Upper lobe of left lung (tissue), 6 donors: ENCODE measurements around the gene CYP26B1. TPM values are rescaled to one million over a fixed set of nuclear protein-coding genes. Genes with fewer than 3 reads are reported as not detected.

ENCODE experiments used
- ATAC-seq, 2 donors: fragments of 200-7000 bp; cut with Tn5 transposase; one replicate each; pipeline ENCODE4 v1.9.1; 2022; ENCODE audit warnings: mild to moderate bottlenecking in 2 of 2, moderate library complexity in 2 of 2; ENCODE audit not compliant: low FRiP score in 2 of 2
- DNase-seq, 2 donors: peaks; one replicate each; pipeline ENCODE4 v3.0.0-alpha.2; 2019 to 2020
- H3K27ac ChIP-seq, 4 donors: fragments of 200-600 bp; sonication (generic); one replicate each; pipeline ENCODE4 v1.5.1; 2016 to 2019
- H3K27me3 ChIP-seq, 4 donors: fragments of 200-600 bp; sonication (generic); one replicate each; pipeline ENCODE4 v1.5.1; 2017 to 2019
- H3K36me3 ChIP-seq, 4 donors: fragments of 200-600 bp; sonication (generic); one replicate each; pipeline ENCODE4 v1.5.1; 2016 to 2019
- H3K4me1 ChIP-seq, 4 donors: fragments of 200-600 bp; sonication (generic); one replicate each; pipeline ENCODE4 v1.5.1; 2018 to 2019
- H3K4me3 ChIP-seq, 4 donors: fragments of 200-600 bp; sonication (generic); one replicate each; pipeline ENCODE4 v1.5.1; 2017 to 2019; ENCODE audit warnings: mild to moderate bottlenecking in 2 of 4, moderate library complexity in 1 of 4
- H3K9me3 ChIP-seq, 4 donors: fragments of 200-600 bp; sonication (generic); one replicate each; pipeline ENCODE4 v1.5.1; 2018 to 2019
- CTCF ChIP-seq, 6 experiments: fragments of 450-650 bp in 4 of 6; fragments of 200-600 bp in 2 of 6; sonication (generic) in 2 of 6; IDR thresholded peaks; one replicate each; pipeline ENCODE4 v1.5.1; 2016 to 2019; ENCODE audit warnings: antibody characterized with exemption in 6 of 6
- EP300 ChIP-seq, 4 donors: sonication (generic); formaldehyde crosslinking; IDR thresholded peaks; one replicate each; pipeline ENCODE4 v1.5.1; 2017; ENCODE audit warnings: antibody characterized with exemption in 4 of 4, control low read depth in 2 of 4
- POLR2A ChIP-seq, 4 donors: fragments of 450-650 bp; IDR thresholded peaks; one replicate each; pipeline ENCODE4 v1.5.1; 2016 to 2017; ENCODE audit warnings: antibody characterized with exemption in 4 of 4, mild to moderate bottlenecking in 2 of 4
- POLR2AphosphoS5 ChIP-seq, 2 donors: sonication (generic); formaldehyde crosslinking; IDR thresholded peaks; one replicate each; pipeline ENCODE4 v1.5.1; 2017; ENCODE audit warnings: antibody characterized with exemption in 2 of 2
- WGBS, 2 donors: methylation state at CpG; one replicate each; pipeline ENCODE4 v1.1.5; 2017 to 2018; 5-methylcytosine and 5-hydroxymethylcytosine counted together
- total RNA-seq, 6 donors: library from RNA; depleted of rRNA in 4 of 6; stranded (reverse); fragments of >200 nt in 4 of 6; gene quantifications; one replicate each; pipeline versions ENCODE4 v1.1.0 to v1.2.1, GENCODE V29; 2016 to 2021
- donor health status: DM: no; HTN: no; CAD: no; lungs with moderate emphysema.
- donor health status: DM: no; HTN: yes; CAD: no; lungs with severe emphysema.

The CYP26B1 gene
- total RNA-seq, 6 donors from 2014 or later = 0.89 to 4.8 (median 4.5) TPM; not detected in 1

- ATAC-seq = no peak
- Histone ChIP-seq H3K27ac (no peak overlapping the region), H3K4me3 (no peak overlapping the region), H3K4me1 (no peaks in the 10 kb centered on the region), H3K9me3 (no peaks in the 10 kb centered on the region), H3K27me3 (no peaks in the 10 kb centered on the region), H3K36me3 (no peaks in the 10 kb centered on the region)
- no peak for TF ChIP-seq POLR2AphosphoS5 (IDR thresholded peaks at IDR 0.05)
- no peak for TF ChIP-seq POLR2A (IDR thresholded peaks at IDR 0.05)
- no peak for TF ChIP-seq CTCF (IDR thresholded peaks at IDR 0.05)
- no peak for TF ChIP-seq EP300 (IDR thresholded peaks at IDR 0.05)
- no peak for DNase-seq
- 93 to 96% methylated on average over 13 to 16 of the region's 16 CpGs for WGBS, 2 donors
These were observed 16.2 kb downstream of the CYP26B1 start for GRCh38 chr2:72131371-72131891.

DNA sequence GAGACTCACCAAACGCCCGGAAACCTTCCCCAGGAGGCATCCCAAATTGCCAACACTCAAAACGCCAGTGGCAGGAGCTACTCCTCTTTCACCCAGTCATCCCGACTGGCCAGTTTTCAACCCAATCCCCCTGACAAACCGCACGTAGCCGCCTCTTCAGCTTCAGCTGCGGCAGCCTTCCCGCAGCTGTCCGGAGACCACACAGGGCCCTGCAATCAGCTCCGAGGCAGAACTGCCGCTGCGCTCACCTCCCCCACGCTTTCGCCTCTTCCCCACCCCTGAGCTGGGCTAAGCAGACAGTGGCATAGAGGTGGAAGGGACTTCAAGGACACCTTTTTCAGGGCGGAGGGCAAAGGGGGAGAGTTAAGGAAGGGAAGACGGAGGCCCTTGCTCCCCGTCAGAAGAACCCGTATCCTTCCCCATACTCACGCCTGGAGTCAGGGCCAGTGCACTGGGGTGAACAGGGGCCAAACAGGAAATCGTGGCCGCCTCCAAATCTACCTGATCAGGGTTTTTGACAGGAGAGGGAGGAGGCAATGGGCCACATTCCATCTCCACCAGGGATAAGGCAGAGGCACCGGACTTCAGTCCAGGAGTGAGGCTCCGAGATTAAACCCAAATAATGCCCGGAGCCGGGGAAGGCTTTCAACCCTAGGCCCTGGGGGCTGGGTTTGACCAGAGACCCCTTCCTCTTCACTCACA lies 16.9 kb downstream of the CYP26B1 start:
- 71 to 79% methylated on average over 24 to 26 of the region's 26 CpGs for WGBS, 2 donors
- Histone ChIP-seq H3K4me1 (no peaks in the 10 kb centered on the region), H3K4me3 (no peak overlapping the region), H3K36me3 (no peaks in the 10 kb centered on the region), H3K9me3 (no peaks in the 10 kb centered on the region), H3K27me3 (no peaks in the 10 kb centered on the region), H3K27ac (no peak overlapping the region)
- DNase-seq = no peak
- no peak for ATAC-seq
- TF ChIP-seq CTCF (IDR thresholded peaks at IDR 0.05) (no peak), POLR2A (IDR thresholded peaks at IDR 0.05) (no peak), EP300 (IDR thresholded peaks at IDR 0.05) (no peak), POLR2AphosphoS5 (IDR thresholded peaks at IDR 0.05) (no peak)

DNA sequence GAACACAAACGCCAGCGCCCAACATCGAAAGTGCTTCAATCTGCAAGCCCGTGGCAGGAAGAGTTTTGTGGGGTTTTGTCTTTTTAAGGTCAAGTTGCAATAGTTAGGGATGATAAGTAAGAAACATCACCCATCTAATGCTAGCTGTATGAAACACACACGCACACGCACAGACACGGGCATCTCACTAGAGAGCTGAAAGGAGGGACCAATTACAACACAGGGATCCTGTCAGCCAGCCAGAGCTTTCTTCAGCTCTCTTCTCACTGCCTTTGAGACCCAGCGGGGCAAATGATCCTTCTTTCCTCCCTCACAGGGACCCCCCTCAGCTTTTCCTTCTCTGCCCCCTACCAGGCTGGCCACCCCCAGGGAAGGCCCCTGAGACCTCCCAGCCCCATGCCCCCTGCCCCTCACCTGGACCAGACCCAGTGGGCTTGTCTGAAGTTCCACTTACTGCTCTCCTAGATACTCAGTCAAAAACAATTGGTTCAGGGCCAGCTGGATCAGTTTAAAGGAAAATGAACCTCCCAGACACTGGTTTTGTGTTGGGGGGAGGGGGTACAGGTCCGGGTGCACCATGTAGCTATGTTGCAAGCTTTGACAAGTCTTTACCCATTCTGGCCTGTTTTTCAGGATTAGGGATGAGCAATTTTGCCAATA lies 17.9 kb downstream of the CYP26B1 start:
- ATAC-seq = no peak
- WGBS, 2 donors = 75% methylated on average over 9 of the region's 9 CpGs
- no peak overlapping the region for H3K27ac ChIP-seq
- no peaks in the 10 kb centered on the region for H3K36me3 ChIP-seq
- H3K9me3 ChIP-seq = no peaks in the 10 kb centered on the region
- no peak for TF ChIP-seq CTCF (IDR thresholded peaks at IDR 0.05)
- TF ChIP-seq POLR2A (IDR thresholded peaks at IDR 0.05) = no peak
- TF ChIP-seq EP300 (IDR thresholded peaks at IDR 0.05) = no peak
- TF ChIP-seq POLR2AphosphoS5 (IDR thresholded peaks at IDR 0.05) = no peak
- no peaks in the 10 kb centered on the region for H3K27me3 ChIP-seq
- no peaks in the 10 kb centered on the region for H3K4me1 ChIP-seq
- no peak overlapping the region for H3K4me3 ChIP-seq
- DNase-seq = no peak

DNA sequence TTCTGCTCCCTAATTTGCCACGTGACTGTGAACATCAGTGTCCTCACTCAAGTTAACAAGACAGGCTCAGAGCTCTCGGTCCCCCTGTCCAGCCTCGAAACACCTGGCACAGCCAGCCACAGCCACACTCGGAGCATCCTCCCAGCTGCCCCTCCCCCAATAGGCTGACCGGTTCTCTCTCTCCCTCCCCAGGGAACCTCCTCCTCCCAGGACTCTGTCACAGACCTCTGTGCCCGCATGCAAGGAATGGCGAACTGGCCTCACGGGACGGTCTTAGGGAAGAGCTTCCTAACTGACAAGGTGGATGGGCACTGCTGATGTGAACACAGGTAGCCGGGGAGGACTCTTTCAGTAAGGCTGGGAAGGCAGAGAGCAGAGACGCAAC lies 18.8 kb downstream of the CYP26B1 start:
- ATAC-seq = no peak
- TF ChIP-seq CTCF (IDR thresholded peaks at IDR 0.05) = no peak
- TF ChIP-seq EP300 (IDR thresholded peaks at IDR 0.05) = no peak
- no peak for TF ChIP-seq POLR2A (IDR thresholded peaks at IDR 0.05)
- no peak for TF ChIP-seq POLR2AphosphoS5 (IDR thresholded peaks at IDR 0.05)
- Histone ChIP-seq H3K9me3 (no peaks in the 10 kb centered on the region), H3K27ac (no peak overlapping the region), H3K27me3 (no peaks in the 10 kb centered on the region), H3K36me3 (no peaks in the 10 kb centered on the region), H3K4me3 (no peak overlapping the region), H3K4me1 (no peaks in the 10 kb centered on the region)
- DNase-seq = peak in 1 of 2 donors; percentile 13
- WGBS, 2 donors = 78 to 89% methylated on average over 6 to 11 of the region's 11 CpGs
